Measurements from ENCODE around the gene TRIM8.

GRCh38 chr10:102632394-102633111 is 11.7 kb upstream of the TRIM8 start:
- TF ChIP-seq TEAD4 (CRISPR knock-in tag; IDR thresholded peaks at IDR 0.05), result no peak
- no peak for TF ChIP-seq ZBTB43 (CRISPR knock-in tag; IDR thresholded peaks at IDR 0.05)
- TF ChIP-seq CBFB (CRISPR knock-in tag; IDR thresholded peaks at IDR 0.05; ENCODE audit: low read depth), result no peak
- TF ChIP-seq, protein P1, sequence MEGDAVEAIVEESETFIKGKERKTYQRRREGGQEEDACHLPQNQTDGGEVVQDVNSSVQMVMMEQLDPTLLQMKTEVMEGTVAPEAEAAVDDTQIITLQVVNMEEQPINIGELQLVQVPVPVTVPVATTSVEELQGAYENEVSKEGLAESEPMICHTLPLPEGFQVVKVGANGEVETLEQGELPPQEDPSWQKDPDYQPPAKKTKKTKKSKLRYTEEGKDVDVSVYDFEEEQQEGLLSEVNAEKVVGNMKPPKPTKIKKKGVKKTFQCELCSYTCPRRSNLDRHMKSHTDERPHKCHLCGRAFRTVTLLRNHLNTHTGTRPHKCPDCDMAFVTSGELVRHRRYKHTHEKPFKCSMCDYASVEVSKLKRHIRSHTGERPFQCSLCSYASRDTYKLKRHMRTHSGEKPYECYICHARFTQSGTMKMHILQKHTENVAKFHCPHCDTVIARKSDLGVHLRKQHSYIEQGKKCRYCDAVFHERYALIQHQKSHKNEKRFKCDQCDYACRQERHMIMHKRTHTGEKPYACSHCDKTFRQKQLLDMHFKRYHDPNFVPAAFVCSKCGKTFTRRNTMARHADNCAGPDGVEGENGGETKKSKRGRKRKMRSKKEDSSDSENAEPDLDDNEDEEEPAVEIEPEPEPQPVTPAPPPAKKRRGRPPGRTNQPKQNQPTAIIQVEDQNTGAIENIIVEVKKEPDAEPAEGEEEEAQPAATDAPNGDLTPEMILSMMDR (IDR thresholded peaks at IDR 0.05), result no peak

All from WTC11 (cell line).